ENCODE results near the gene TXNRD2. TPM values are rescaled to one million over a fixed set of nuclear protein-coding genes. Genes with fewer than 3 reads are reported as not detected.

Gene TXNRD2
- total RNA-seq, 4 donors from 2014 or later = 8.4 to 33.2 (median 15.7) TPM

- H3K36me3 ChIP-seq = peaks cover 46% of the 10 kb centered on the region
- H3K27me3 ChIP-seq = no peaks in the 10 kb centered on the region
- DNase-seq (ENCODE audit: low spot score in 2 of 2) = no peak
- H3K4me1 ChIP-seq = peaks cover 38% of the 10 kb centered on the region
- no peak overlapping the region for H3K4me3 ChIP-seq
- no peak for TF ChIP-seq CTCF (IDR thresholded peaks at IDR 0.05)
- TF ChIP-seq EP300 (IDR thresholded peaks at IDR 0.05) = no peak
- H3K27ac ChIP-seq = no peak overlapping the region
- no peaks in the 10 kb centered on the region for H3K9me3 ChIP-seq
- WGBS = 96% methylated on average over 14 of the region's 16 CpGs
These were observed 40.6 kb upstream of the TXNRD2 start for GRCh38 chr22:19981961-19982920.

- DNase-seq (ENCODE audit: low spot score in 2 of 2) = no peak
- Histone ChIP-seq H3K36me3 (peaks cover 46% of the 10 kb centered on the region), H3K9me3 (no peaks in the 10 kb centered on the region), H3K27me3 (no peaks in the 10 kb centered on the region), H3K4me1 (peaks cover 30% of the 10 kb centered on the region), H3K27ac (no peak overlapping the region), H3K4me3 (no peak overlapping the region)
- 85% methylated on average over 6 of the region's 33 CpGs for WGBS
- TF ChIP-seq EP300 (IDR thresholded peaks at IDR 0.05) = no peak
- no peak for TF ChIP-seq CTCF (IDR thresholded peaks at IDR 0.05)
- no peak for TF ChIP-seq POLR2A (IDR thresholded peaks at IDR 0.05)
- TF ChIP-seq POLR2AphosphoS5 (IDR thresholded peaks at IDR 0.05) = no peak
These were observed 39.7 kb upstream of the TXNRD2 start for GRCh38 chr22:19981171-19981960.

GRCh38 chr22:19980766-19981165 is 39.1 kb upstream of the TXNRD2 start:
- H3K36me3 ChIP-seq = peaks cover 46% of the 10 kb centered on the region
- DNase-seq (ENCODE audit: low spot score in 2 of 2) = no peak
- WGBS = 77% methylated on average over 2 of the region's 7 CpGs

GRCh38 chr22:19979712-19980493 is 38.3 kb upstream of the TXNRD2 start:
- no peak overlapping the region for H3K27ac ChIP-seq
- 77% methylated on average over 3 of the region's 52 CpGs for WGBS

More at GRCh38 chr22:19980766-19981165, 39.1 kb upstream of the TXNRD2 start:
- Histone ChIP-seq H3K4me3 (no peak overlapping the region), H3K27ac (no peak overlapping the region), H3K9me3 (no peaks in the 10 kb centered on the region), H3K27me3 (no peaks in the 10 kb centered on the region), H3K4me1 (peaks cover 24% of the 10 kb centered on the region)
- TF ChIP-seq POLR2A (IDR thresholded peaks at IDR 0.05) (no peak), EP300 (IDR thresholded peaks at IDR 0.05) (no peak), CTCF (IDR thresholded peaks at IDR 0.05) (no peak), POLR2AphosphoS5 (IDR thresholded peaks at IDR 0.05) (no peak)

More at GRCh38 chr22:19979712-19980493, 38.3 kb upstream of the TXNRD2 start:
- no peak for TF ChIP-seq CTCF (IDR thresholded peaks at IDR 0.05)
- Histone ChIP-seq H3K9me3 (no peaks in the 10 kb centered on the region), H3K4me1 (peaks cover 22% of the 10 kb centered on the region), H3K36me3 (peaks cover 46% of the 10 kb centered on the region), H3K27me3 (no peaks in the 10 kb centered on the region), H3K4me3 (no peak overlapping the region)
- no peak for DNase-seq (ENCODE audit: low spot score in 2 of 2)
